Breast epithelium (tissue), 3 donors: ENCODE measurements around the gene CCDC54.

Experiments
- POLR2A ChIP-seq: fragments of 450-650 bp; IDR thresholded peaks from one replicate; pipeline ENCODE4 v1.6.1; 2016; ENCODE audit warnings: antibody characterized with exemption, mild to moderate bottlenecking, moderate library complexity
- POLR2AphosphoS5 ChIP-seq, 3 donors: sonication (generic); formaldehyde crosslinking; IDR thresholded peaks; one replicate each; pipeline ENCODE4 v1.6.1; 2017; ENCODE audit warnings: antibody characterized with exemption in 3 of 3
- TF ChIP-seq, protein P1 (sequence below), 3 donors: fragments of 450-650 bp; IDR thresholded peaks; one replicate each; pipeline ENCODE4 v1.5.1; 2016 to 2017; ENCODE audit warnings: antibody characterized with exemption in 3 of 3, mild to moderate bottlenecking in 3 of 3, moderate library complexity in 3 of 3

DNA sequence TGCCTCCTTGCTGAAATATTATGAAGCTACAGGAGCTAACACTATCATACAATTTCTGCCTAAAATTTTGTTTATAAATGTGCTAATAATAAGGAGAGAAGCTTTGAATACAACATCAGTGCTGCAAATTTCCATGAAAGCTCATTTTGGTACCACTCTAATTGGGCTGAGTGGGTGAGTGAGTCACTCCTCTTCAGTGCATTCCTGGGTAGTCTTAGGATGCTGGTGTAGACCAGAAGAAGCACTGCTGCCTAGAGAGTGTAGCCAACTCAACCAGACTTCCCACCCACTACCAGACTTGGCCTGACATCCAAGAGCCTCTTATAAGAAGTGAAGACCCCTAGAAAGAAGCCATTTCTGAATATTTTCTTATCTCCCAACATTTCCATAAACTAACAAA, 32.5 kb upstream of the CCDC54 start:
- TF ChIP-seq POLR2A = no peak
- TF ChIP-seq POLR2AphosphoS5 (IDR thresholded peaks at IDR 0.05) = no peak
- TF ChIP-seq, protein P1, sequence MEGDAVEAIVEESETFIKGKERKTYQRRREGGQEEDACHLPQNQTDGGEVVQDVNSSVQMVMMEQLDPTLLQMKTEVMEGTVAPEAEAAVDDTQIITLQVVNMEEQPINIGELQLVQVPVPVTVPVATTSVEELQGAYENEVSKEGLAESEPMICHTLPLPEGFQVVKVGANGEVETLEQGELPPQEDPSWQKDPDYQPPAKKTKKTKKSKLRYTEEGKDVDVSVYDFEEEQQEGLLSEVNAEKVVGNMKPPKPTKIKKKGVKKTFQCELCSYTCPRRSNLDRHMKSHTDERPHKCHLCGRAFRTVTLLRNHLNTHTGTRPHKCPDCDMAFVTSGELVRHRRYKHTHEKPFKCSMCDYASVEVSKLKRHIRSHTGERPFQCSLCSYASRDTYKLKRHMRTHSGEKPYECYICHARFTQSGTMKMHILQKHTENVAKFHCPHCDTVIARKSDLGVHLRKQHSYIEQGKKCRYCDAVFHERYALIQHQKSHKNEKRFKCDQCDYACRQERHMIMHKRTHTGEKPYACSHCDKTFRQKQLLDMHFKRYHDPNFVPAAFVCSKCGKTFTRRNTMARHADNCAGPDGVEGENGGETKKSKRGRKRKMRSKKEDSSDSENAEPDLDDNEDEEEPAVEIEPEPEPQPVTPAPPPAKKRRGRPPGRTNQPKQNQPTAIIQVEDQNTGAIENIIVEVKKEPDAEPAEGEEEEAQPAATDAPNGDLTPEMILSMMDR (IDR thresholded peaks at IDR 0.05) = no peak
